ENCODE results near the gene HJV.

Gene HJV

GRCh38 chr1:145988773-145989172, 32.8 kb downstream of the HJV start:
- DNase-seq (ENCODE audit: low read depth), result no peak
- H3K4me3 ChIP-seq (ENCODE audit: low read depth, low read length), result no peak overlapping the region
- no peak for TF ChIP-seq CTCF (IDR thresholded peaks at IDR 0.05; ENCODE audit: control insufficient read depth, extremely low read depth, insufficient read depth)

- no peak for TF ChIP-seq CTCF (IDR thresholded peaks at IDR 0.05; ENCODE audit: control insufficient read depth, extremely low read depth, insufficient read depth)
- no peak for DNase-seq (ENCODE audit: low read depth)
- H3K4me3 ChIP-seq (ENCODE audit: low read depth, low read length), result no peak overlapping the region
Measured at GRCh38 chr1:145987926-145988325, 33.6 kb downstream of the HJV start.

GRCh38 chr1:145986551-145986950, 35.0 kb downstream of the HJV start:
- no peak for DNase-seq (ENCODE audit: low read depth)
- no peak for TF ChIP-seq CTCF (IDR thresholded peaks at IDR 0.05; ENCODE audit: control insufficient read depth, extremely low read depth, insufficient read depth)
- no peak overlapping the region for H3K4me3 ChIP-seq (ENCODE audit: low read depth, low read length)

- TF ChIP-seq CTCF (IDR thresholded peaks at IDR 0.05; ENCODE audit: control insufficient read depth, extremely low read depth, insufficient read depth), result no peak
- DNase-seq (ENCODE audit: low read depth), result peak; percentile 69
- H3K4me3 ChIP-seq (ENCODE audit: low read depth, low read length), result no peak overlapping the region
Measured at GRCh38 chr1:145985502-145986439, 35.8 kb downstream of the HJV start.

GRCh38 chr1:145985129-145985501, 36.4 kb downstream of the HJV start:
- no peak for DNase-seq (ENCODE audit: low read depth)
- no peak overlapping the region for H3K4me3 ChIP-seq (ENCODE audit: low read depth, low read length)
- no peak for TF ChIP-seq CTCF (IDR thresholded peaks at IDR 0.05; ENCODE audit: control insufficient read depth, extremely low read depth, insufficient read depth)

- TF ChIP-seq CTCF (IDR thresholded peaks at IDR 0.05; ENCODE audit: control insufficient read depth, extremely low read depth, insufficient read depth), result no peak
Measured at GRCh38 chr1:145983960-145984830, 37.3 kb downstream of the HJV start.

More at GRCh38 chr1:145983960-145984830, 37.3 kb downstream of the HJV start:
- no peak for DNase-seq (ENCODE audit: low read depth)
- no peak overlapping the region for H3K4me3 ChIP-seq (ENCODE audit: low read depth, low read length)
